Fibroblast of skin of scalp (primary cell): ENCODE results near the gene DCST2.

ENCODE experiments used
- DNase-seq: peaks from one replicate; pipeline ENCODE4 v3.0.0-alpha.2; 2013

The DCST2 gene

DNA sequence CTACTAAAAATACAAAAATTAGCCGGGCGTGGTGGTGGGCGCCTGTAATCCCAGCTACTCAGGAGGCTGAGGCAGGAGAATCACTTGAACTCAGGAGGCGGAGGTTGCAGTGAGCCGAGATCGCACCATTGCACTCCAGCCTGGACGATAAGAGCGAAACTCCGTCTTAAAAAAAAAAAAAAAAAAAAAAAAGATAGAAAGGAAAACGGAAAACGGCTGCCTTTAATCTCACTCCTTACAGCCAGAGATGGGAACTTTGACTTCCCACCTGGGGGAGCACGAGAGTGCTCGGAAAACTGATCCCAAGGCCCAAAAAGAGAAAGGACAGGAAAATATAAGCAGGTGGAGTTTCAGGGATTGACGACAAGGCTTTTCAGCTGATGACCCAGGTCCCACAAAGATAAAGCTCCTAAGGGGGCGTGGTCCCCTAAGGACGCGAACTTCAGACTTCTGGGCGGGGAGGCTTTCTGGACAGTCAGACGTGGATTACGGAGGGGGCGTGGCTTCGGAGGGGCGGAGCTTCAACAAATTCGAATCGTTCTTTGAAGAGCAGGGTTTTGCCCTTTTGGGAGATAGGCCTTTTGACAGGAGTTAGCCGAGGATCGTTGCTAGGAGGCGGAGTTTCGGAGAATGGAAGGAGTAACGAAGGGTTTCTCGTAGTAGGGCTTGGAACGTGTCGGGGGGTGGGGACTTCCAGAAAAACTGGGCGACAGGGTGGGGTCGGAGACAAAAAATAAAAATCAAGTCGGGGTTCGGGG lies 60.1 kb downstream of the DCST2 start:
- DNase-seq: peak; percentile 98

DNA sequence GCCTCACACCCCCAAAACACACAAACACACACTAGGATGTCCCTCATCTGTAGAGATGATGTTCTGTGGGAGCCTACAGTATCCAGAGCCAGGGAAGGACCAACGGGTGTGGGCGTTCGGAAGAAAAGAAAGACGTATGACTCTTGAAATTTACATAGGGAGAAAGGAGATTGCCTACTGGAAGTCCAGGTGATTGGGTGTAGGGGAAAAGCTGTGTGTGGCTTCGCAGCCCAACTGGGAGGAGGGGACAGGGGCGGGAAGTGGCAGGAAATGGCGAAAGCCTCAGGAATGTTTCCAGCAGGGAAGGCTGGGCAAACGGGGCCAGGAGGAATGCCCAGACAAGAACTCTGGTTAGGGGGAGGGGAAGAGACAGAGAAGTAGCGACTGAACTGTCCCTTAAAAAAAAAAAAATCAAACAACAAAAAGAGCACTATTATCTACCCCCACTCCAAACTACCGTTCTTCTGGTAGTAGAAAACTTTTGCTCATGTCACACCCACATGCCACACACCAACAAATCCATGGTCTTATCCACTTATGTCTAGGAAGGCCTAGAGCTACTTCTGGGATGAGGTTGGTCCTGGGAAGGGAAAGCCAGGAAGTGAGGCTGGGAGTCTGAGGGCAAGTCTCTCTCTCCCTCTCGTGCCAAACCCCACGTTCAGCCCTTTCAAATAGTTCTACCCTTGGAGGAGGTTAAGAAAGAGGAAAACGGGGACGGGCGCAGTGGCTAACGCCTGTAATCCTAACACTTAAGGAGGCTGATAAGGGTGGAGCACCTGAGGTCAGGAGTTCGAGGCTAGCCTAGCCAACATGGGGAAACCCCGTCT lies 60.9 kb downstream of the DCST2 start:
- peak; percentile 98 for DNase-seq

DNA sequence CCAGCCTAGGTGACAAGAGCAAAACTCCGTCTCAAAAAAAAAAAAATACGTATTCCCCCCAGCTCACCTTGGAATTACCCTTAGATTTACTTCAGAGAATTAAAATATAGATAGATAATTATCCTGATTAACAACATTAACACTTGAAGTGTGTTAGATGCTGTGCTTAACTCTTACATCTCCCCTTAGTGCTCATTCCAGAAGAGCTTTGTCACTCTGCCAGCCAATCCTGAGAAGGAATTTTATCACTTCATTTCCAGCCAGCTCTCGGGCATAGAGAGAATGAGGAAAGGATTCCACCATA lies 61.4 kb downstream of the DCST2 start:
- peak; percentile 89 for DNase-seq

GRCh38 chr1:154971341-154971998 lies 62.1 kb downstream of the DCST2 start:
- DNase-seq: no peak

GRCh38 chr1:154970631-154971340 lies 62.8 kb downstream of the DCST2 start, which contains the start of gene SHC1:
Gene SHC1, minus strand, starts transcription at chr1:154970747. Its CDS starts 221 bp downstream, at chr1:154970526.
- DNase-seq: peak; percentile 97

- no peak for DNase-seq
Measured at GRCh38 chr1:154969860-154970452, 63.6 kb downstream of the DCST2 start.

- DNase-seq: no peak
Measured at GRCh38 chr1:154969246-154969645, 64.3 kb downstream of the DCST2 start.

GRCh38 chr1:154968731-154969130 lies 64.8 kb downstream of the DCST2 start:
- DNase-seq: no peak
